Subcutaneous adipose tissue (tissue), 4 donors: ENCODE results near the gene DLX1. TPM values are rescaled to one million over a fixed set of nuclear protein-coding genes. Genes with fewer than 3 reads are reported as not detected.

Experiments
- CTCF ChIP-seq: fragments of 450-650 bp; IDR thresholded peaks from one replicate; pipeline ENCODE4 v1.5.1; 2016; ENCODE audit warnings: low read depth, mild to moderate bottlenecking, control low read depth, antibody characterized with exemption, moderate library complexity
- total RNA-seq, 4 donors: library from RNA; depleted of rRNA; stranded (reverse); fragments of >200 nt; gene quantifications; one replicate each; pipeline ENCODE4 v1.1.0, GENCODE V29; 2016

Gene DLX1
- total RNA-seq, 4 donors from 2014 or later: not detected

GRCh38 chr2:172072303-172072702 is 13.0 kb upstream of the DLX1 start:
- TF ChIP-seq CTCF: no peak

- no peak for TF ChIP-seq CTCF
These were observed 12.6 kb upstream of the DLX1 start for GRCh38 chr2:172072706-172073105.

- no peak for TF ChIP-seq CTCF
These were observed 11.8 kb upstream of the DLX1 start for GRCh38 chr2:172073518-172073917.

GRCh38 chr2:172074254-172074653 is 11.1 kb upstream of the DLX1 start:
- TF ChIP-seq CTCF: no peak

- TF ChIP-seq CTCF: no peak
These were observed 5.9 kb upstream of the DLX1 start for GRCh38 chr2:172079416-172079815.

GRCh38 chr2:172079838-172080640 is 5.3 kb upstream of the DLX1 start:
- TF ChIP-seq CTCF: no peak

- TF ChIP-seq CTCF: no peak
These were observed 4.6 kb upstream of the DLX1 start for GRCh38 chr2:172080641-172081220.
